NT2/D1 (cell line): ENCODE results near the gene OOSP1.

Experiments used
- DNase-seq: peaks from one replicate; pipeline ENCODE4 v3.0.0-alpha.2; 2011; ENCODE audit warnings: low read depth, low spot score
- H3K27me3 ChIP-seq: 2 replicates; pipeline ENCODE4 v1.6.0; 2011; ENCODE audit warnings: mild to moderate bottlenecking; ENCODE audit not compliant: insufficient read length, insufficient read depth
- H3K36me3 ChIP-seq: 2 replicates; pipeline ENCODE4 v1.6.1; 2011; ENCODE audit warnings: mild to moderate bottlenecking, low read length, mixed read lengths; ENCODE audit not compliant: insufficient read depth, insufficient read length
- H3K4me1 ChIP-seq: 2 replicates; pipeline ENCODE4 v1.5.1; 2011; ENCODE audit not compliant: insufficient read depth, insufficient read length
- H3K4me3 ChIP-seq: 2 replicates; pipeline ENCODE4 v1.5.1; 2011; ENCODE audit warnings: low read depth; ENCODE audit not compliant: insufficient read length
- H3K9ac ChIP-seq: 2 replicates; pipeline ENCODE4 v1.6.0; 2011; ENCODE audit warnings: low read depth; ENCODE audit not compliant: insufficient read length
- H3K9me3 ChIP-seq: 2 replicates; pipeline ENCODE4 v1.5.1; 2011; ENCODE audit warnings: mild to moderate bottlenecking, low read length; ENCODE audit not compliant: insufficient read depth
- SUZ12 ChIP-seq: IDR thresholded peaks from 2 replicates; pipeline ENCODE4 v1.6.1; 2011; ENCODE audit not compliant: insufficient read length, insufficient read depth; ENCODE audit errors: extremely low read depth
- YY1 ChIP-seq: IDR thresholded peaks from 2 replicates; pipeline ENCODE4 v1.6.1; 2011; ENCODE audit not compliant: insufficient read length, insufficient read depth
- ZNF274 ChIP-seq: IDR thresholded peaks from 2 replicates; pipeline ENCODE4 v1.6.1; 2011; ENCODE audit warnings: mild to moderate bottlenecking, low read depth, low read length

OOSP1 gene

DNA sequence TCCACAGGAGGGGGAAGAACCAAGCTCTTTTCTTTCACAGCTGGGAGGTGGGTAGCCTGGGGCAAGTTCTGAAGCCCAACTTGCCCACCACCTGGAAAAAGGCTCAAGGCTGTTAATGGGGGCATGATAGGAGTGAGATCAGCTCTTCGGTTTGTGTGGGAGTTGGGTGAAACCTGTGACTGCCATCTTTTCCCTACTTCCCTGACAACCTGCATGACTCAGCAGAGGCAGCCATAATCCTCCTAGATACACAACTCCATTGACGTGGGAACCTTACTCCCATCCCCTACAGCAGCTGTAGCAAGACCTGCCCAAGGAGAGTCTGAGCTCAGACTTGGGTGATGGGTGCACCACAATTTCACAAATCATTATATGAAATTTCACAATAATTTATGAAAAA is 65.5 kb downstream of the OOSP1 start:
- H3K27me3 ChIP-seq, result no peaks in the 10 kb centered on the region
- H3K4me1 ChIP-seq, result no peaks in the 10 kb centered on the region
- peaks cover 13% of the 10 kb centered on the region for H3K9me3 ChIP-seq
- H3K9ac ChIP-seq, result no peak overlapping the region
- no peak overlapping the region for H3K4me3 ChIP-seq
- TF ChIP-seq ZNF274, result no peak
- TF ChIP-seq SUZ12, result no peak
- TF ChIP-seq YY1, result no peak
- no peaks in the 10 kb centered on the region for H3K36me3 ChIP-seq
- no peak for DNase-seq

DNA sequence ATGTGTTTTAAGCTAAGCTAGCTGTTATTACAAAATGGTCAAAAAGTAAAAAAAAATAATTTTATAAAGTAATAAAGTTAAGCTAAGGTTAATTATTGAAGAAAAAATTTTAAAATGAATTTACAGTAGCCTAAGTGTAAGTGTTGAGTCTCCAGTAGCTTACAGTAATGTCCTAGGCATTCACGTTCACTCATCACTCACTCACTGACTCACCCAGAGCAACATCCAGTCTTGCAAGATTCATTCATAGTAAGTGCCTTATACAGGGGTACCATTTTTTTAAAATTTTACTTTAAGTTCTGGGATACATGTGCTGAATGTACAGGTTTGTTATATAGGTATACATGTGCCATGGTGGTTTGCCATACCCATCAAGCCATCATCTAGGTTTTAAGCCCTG is 67.1 kb downstream of the OOSP1 start:
- peaks cover under 1% of the 10 kb centered on the region for H3K9me3 ChIP-seq
- no peak overlapping the region for H3K4me3 ChIP-seq
- H3K36me3 ChIP-seq, result no peaks in the 10 kb centered on the region
- H3K4me1 ChIP-seq, result no peaks in the 10 kb centered on the region
- DNase-seq, result no peak
- no peaks in the 10 kb centered on the region for H3K27me3 ChIP-seq
- TF ChIP-seq YY1, result no peak
- no peak for TF ChIP-seq SUZ12
- TF ChIP-seq ZNF274, result no peak
- no peak overlapping the region for H3K9ac ChIP-seq
